ENCODE measurements around the gene FASTKD2. TPM values are rescaled to one million over a fixed set of nuclear protein-coding genes. Genes with fewer than 3 reads are reported as not detected.
A peak's percentile ranks its signal among the peaks of the same experiment; 100 is the strongest.

Gene FASTKD2
- 10 to 100 TPM; 32.6 to 48.0 (median 42.4) TPM for total RNA-seq
- 10 to 100 TPM; 10.9 to 42.2 TPM for polyA plus RNA-seq
- long read RNA-seq, donor 1, transcript FASTKD2-202 (12 exons, 2,586 nt) = minor isoform, 37 of 116 reads
- long read RNA-seq, donor 1, transcript FASTKD2-201 (12 exons, 3,188 nt) = major isoform, 58 of 116 reads
- long read RNA-seq, donor 1, partial matches to known transcripts = 10 of 116 reads
- long read RNA-seq, donor 1, other reads (novel, unspliced or antisense) = 9 of 116 reads
- long read RNA-seq, donor 2, transcript FASTKD2-202 (12 exons, 2,586 nt) = minor isoform, 146 of 427 reads
- long read RNA-seq, donor 2, transcript FASTKD2-201 (12 exons, 3,188 nt) = major isoform, 240 of 427 reads
- long read RNA-seq, donor 2, partial matches to known transcripts = 19 of 427 reads
- long read RNA-seq, donor 2, other reads (novel, unspliced or antisense) = 20 of 427 reads
- long read RNA-seq, donor 3, transcript FASTKD2-202 (12 exons, 2,586 nt) = minor isoform, 46 of 129 reads
- long read RNA-seq, donor 3, transcript FASTKD2-201 (12 exons, 3,188 nt) = major isoform, 66 of 129 reads
- long read RNA-seq, donor 3, partial matches to known transcripts = 6 of 129 reads
- long read RNA-seq, donor 3, other reads (novel, unspliced or antisense) = 8 of 129 reads

- H3K4me1 ChIP-seq = peaks cover 3 to 43% (median 35%) of the 10 kb centered on the region in 12 donors
- intact Hi-C loops (cut with DNase I) = loop anchor here in 2 of 10 donors (5.0 to 10.0 kb wide), 3 partner anchors 73 to 949 kb away; partner anchors contain the start of gene CCNYL1 (in 1 of the 2)
- DNase-seq = peak; percentile 85 to 93 (median 91)
- H3K4me3 ChIP-seq = peak within 1 kb of the TSS; percentile 68 to 97 (median 84)
- TF ChIP-seq, protein P1, sequence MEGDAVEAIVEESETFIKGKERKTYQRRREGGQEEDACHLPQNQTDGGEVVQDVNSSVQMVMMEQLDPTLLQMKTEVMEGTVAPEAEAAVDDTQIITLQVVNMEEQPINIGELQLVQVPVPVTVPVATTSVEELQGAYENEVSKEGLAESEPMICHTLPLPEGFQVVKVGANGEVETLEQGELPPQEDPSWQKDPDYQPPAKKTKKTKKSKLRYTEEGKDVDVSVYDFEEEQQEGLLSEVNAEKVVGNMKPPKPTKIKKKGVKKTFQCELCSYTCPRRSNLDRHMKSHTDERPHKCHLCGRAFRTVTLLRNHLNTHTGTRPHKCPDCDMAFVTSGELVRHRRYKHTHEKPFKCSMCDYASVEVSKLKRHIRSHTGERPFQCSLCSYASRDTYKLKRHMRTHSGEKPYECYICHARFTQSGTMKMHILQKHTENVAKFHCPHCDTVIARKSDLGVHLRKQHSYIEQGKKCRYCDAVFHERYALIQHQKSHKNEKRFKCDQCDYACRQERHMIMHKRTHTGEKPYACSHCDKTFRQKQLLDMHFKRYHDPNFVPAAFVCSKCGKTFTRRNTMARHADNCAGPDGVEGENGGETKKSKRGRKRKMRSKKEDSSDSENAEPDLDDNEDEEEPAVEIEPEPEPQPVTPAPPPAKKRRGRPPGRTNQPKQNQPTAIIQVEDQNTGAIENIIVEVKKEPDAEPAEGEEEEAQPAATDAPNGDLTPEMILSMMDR (IDR thresholded peaks at IDR 0.05) = no peak
- TF ChIP-seq POLR2A (IDR thresholded peaks at IDR 0.05) = no peak
- H3K27me3 ChIP-seq = peaks cover 0 to 3% (median 0%) of the 10 kb centered on the region in 9 donors
- WGBS, 4 donors = 0% methylated on average over 39 to 46 of the region's 46 CpGs
- H3K27ac ChIP-seq = peak within 1 kb of the TSS; percentile 82 to 95 (median 89)
- no peaks in the 10 kb centered on the region for H3K9me3 ChIP-seq
- H3K36me3 ChIP-seq = peaks cover 0 to 37% (median 23%) of the 10 kb centered on the region in 9 donors
- peak; percentile 96 to 99 (median 98) for ATAC-seq
Observed at GRCh38 chr2:206765242-206766056, at the start of gene FASTKD2, which contains the start of gene MDH1B. FASTKD2 (plus strand) TSS chr2:206765606; CDS start chr2:206766694, 1,088 bp downstream. MDH1B (minus strand) TSS chr2:206765328; CDS start chr2:206765271, 57 bp downstream.

DNA sequence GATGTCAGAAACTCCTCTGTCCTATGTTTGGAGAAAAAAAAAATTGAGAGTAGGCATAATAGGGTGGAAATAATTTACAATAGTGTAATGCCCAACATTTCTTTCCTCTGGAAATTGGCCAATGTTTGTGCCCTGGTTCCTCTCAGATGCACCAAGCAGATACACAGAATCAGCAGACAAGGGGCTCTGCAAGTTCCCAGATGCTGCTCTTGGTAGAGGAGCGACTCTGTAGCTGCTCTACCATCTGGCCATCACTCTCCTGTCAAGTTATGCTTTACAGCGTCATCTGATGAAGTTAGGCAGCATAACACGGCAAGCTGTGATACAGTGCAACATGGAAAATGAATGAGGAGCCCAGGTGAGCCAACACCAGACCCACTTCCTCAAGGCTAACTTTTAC lies 48.8 kb upstream of the FASTKD2 start:
- no peak overlapping the region for H3K27ac ChIP-seq
- no peaks in the 10 kb centered on the region for H3K27me3 ChIP-seq
- no peaks in the 10 kb centered on the region for H3K36me3 ChIP-seq
- H3K9me3 ChIP-seq = peaks cover 0 to 8% (median 0%) of the 10 kb centered on the region in 12 donors
- WGBS, 4 donors = 66 to 81% (median 74%) methylated on average over 3 of the region's 3 CpGs
- no peak for TF ChIP-seq POLR2A (IDR thresholded peaks at IDR 0.05)
- TF ChIP-seq, protein P1 (IDR thresholded peaks at IDR 0.05) = no peak
- DNase-seq (no peak), ATAC-seq (no peak)
- no peaks in the 10 kb centered on the region for H3K4me1 ChIP-seq
- no peak overlapping the region for H3K4me3 ChIP-seq
- intact Hi-C loops (cut with DNase I) = no loop called here

GRCh38 chr2:206718296-206718695 lies 47.1 kb upstream of the FASTKD2 start, which contains the start of gene DYTN:
DYTN (minus strand) TSS chr2:206718396; CDS start chr2:206718279, 117 bp downstream.
- DNase-seq (no peak), ATAC-seq (no peak)
- H3K4me1 ChIP-seq = no peaks in the 10 kb centered on the region
- intact Hi-C loops (cut with DNase I) = no loop called here
- H3K27ac ChIP-seq = no peak within 1 kb of the TSS
- H3K9me3 ChIP-seq = peaks cover 0 to 8% (median 0%) of the 10 kb centered on the region in 12 donors
- H3K36me3 ChIP-seq = no peaks in the 10 kb centered on the region
- no peak for TF ChIP-seq POLR2A (IDR thresholded peaks at IDR 0.05)
- TF ChIP-seq, protein P1 (IDR thresholded peaks at IDR 0.05) = no peak
- 70 to 79% (median 77%) methylated on average over 1 of the region's 1 CpG for WGBS, 4 donors
- no peak within 1 kb of the TSS for H3K4me3 ChIP-seq
- no peaks in the 10 kb centered on the region for H3K27me3 ChIP-seq

Measured in heart left ventricle (tissue), 16 donors.